Karpas-422 (cell line): ENCODE measurements around the gene NIN. TPM values are rescaled to one million over a fixed set of nuclear protein-coding genes. Genes with fewer than 3 reads are reported as not detected.

Source experiments
- DNase-seq: peaks from one replicate; pipeline ENCODE4 v3.0.0-alpha.2; 2015
- H2AFZ ChIP-seq: fragments of 200-600 bp; sonication (generic); 2 replicates; pipeline ENCODE4 v1.6.1; 2014; ENCODE audit warnings: antibody characterized with exemption, low read length, mixed read lengths
- H3K27ac ChIP-seq: fragments of 200-600 bp; sonication (generic); 2 replicates; pipeline ENCODE4 v1.5.1; 2014; ENCODE audit warnings: mild to moderate bottlenecking, low read length, moderate library complexity
- H3K27me3 ChIP-seq: fragments of 200-600 bp; sonication (generic); 2 replicates; pipeline ENCODE4 v1.6.1; 2014; ENCODE audit warnings: low read length, mixed read lengths
- H3K36me3 ChIP-seq: fragments of 200-600 bp; sonication (generic); 2 replicates; pipeline ENCODE4 v1.6.1; 2014; ENCODE audit warnings: low read length, mixed read lengths; ENCODE audit not compliant: insufficient read depth
- H3K4me1 ChIP-seq: fragments of 200-600 bp; sonication (generic); 2 replicates; pipeline ENCODE4 v1.6.1; 2014; ENCODE audit warnings: mild to moderate bottlenecking, low read length, mixed read lengths
- H3K4me2 ChIP-seq: fragments of 200-600 bp; sonication (generic); 2 replicates; pipeline ENCODE4 v1.6.1; 2014; ENCODE audit warnings: low read length, low read depth, mild to moderate bottlenecking; ENCODE audit not compliant: poor library complexity, severe bottlenecking
- H3K4me3 ChIP-seq: fragments of 200-600 bp; sonication (generic); 2 replicates; pipeline ENCODE4 v1.5.1; 2014; ENCODE audit warnings: mild to moderate bottlenecking, antibody characterized with exemption, low read length, mixed read lengths
- H3K79me2 ChIP-seq: fragments of 200-600 bp; sonication (generic); 2 replicates; pipeline ENCODE4 v1.6.1; 2014; ENCODE audit warnings: mild to moderate bottlenecking, low read length, mixed read lengths
- H3K9ac ChIP-seq: fragments of 200-600 bp; sonication (generic); 2 replicates; pipeline ENCODE4 v1.6.0; 2014; ENCODE audit warnings: low read length
- H3K9me2 ChIP-seq: fragments of 200-600 bp; sonication (generic), shearing (Covaris generic); replicated peaks from 2 replicates; pipeline ENCODE4 v1.6.0; 2014; ENCODE audit warnings: mild to moderate bottlenecking, low read length, moderate library complexity; ENCODE audit not compliant: insufficient read depth
- H3K9me3 ChIP-seq: fragments of 300-700, 200-600 bp; sonication (generic); 2 replicates; pipeline ENCODE4 v1.6.1; 2014; ENCODE audit warnings: low read length, mixed read lengths
- H4K20me1 ChIP-seq: fragments of 200-600 bp; sonication (generic); 2 replicates; pipeline ENCODE4 v1.6.1; 2014; ENCODE audit warnings: mild to moderate bottlenecking, antibody characterized with exemption, low read length, low read depth; ENCODE audit not compliant: insufficient read depth
- small RNA-seq: library from RNA; depleted of rRNA; stranded (forward); fragments of <200 nt; gene quantifications from one replicate; pipeline ENCODE3, GENCODE V24; 2014
- total RNA-seq: library from RNA; depleted of rRNA; stranded (reverse); fragments of >200 nt; shearing (Covaris generic); gene quantifications from 2 replicates; pipeline ENCODE4 v1.2.3, GENCODE V29; 2014; ENCODE audit warnings: low replicate concordance; rRNA removed

NIN gene
- total RNA-seq, 1 experiment from 2014 or later, result 59.4 TPM

DNA sequence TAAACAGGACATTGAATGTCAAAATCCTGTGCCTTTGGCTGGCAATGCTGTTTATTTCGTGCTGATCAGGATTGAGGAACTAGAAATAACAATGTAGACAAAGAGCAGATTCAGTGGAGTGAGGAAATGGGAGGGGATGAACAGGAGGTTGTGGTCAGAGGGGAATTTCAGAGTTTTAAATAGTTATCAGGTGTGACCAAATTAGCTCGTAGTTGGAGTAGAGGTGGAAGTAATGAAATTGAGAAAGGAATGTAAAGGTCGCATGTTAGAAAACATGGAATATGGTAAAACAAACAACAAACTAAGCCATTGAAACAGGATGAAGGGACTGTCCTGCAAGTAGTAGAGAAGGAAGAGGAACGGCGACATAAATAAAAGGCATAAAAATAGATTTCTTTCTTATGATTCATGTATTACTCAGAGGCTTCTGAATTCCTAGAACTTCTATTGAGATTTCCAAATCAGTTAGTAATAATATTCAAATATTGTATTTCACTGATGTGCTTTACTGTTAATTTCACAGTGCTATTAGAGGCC is 153.4 kb downstream of the NIN start:
- no peak overlapping the region for H3K4me2 ChIP-seq
- H3K27ac ChIP-seq, result no peak overlapping the region
- H3K9ac ChIP-seq, result no peak overlapping the region

DNA sequence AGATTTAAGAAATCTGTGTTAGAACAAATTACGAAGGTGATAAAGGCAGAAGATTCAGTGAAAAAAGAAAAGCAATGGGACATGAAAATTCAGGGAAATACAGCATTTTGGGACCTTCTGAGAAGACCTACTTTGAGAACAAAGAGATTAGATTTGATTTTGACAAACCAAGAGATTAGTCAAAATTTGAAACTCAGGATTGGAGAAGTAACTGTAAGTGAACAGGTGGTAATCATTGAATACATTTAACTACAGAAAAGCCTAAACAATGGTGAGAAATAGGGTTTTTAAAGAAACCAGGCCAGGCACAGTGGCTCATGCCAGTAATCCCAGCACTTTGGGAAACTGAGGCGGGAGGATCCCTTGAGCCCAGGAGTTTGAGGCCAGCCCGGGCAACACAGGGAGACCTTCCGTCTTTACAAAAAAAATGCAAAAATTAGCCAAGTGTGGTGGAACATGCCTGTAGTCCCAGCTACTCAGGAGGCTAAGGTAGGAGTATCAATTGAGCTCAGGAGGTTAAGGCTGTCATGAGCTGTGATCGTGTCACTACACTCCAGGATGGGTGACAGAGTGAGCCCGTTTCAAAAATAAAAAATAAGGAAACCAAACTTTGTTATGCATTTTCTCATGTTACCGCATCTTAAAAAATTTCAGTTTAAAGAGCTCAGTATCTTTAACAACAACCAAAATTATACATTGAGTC is 154.0 kb downstream of the NIN start:
- no peak for DNase-seq
- peaks cover 11% of the 10 kb centered on the region for H3K4me1 ChIP-seq
- no peaks in the 10 kb centered on the region for H3K9me2 ChIP-seq
- no peak overlapping the region for H3K4me2 ChIP-seq
- H3K79me2 ChIP-seq, result no peaks in the 10 kb centered on the region
- no peaks in the 10 kb centered on the region for H3K27me3 ChIP-seq
- H2AFZ ChIP-seq, result no peak overlapping the region
- no peak overlapping the region for H3K27ac ChIP-seq
- no peak overlapping the region for H3K9ac ChIP-seq
- H3K9me3 ChIP-seq, result no peaks in the 10 kb centered on the region
- no peaks in the 10 kb centered on the region for H4K20me1 ChIP-seq
- H3K4me3 ChIP-seq, result no peak overlapping the region
- H3K36me3 ChIP-seq, result no peaks in the 10 kb centered on the region

More for the DNA sequence above, 153.4 kb downstream of the NIN start:
- Histone ChIP-seq H3K4me3 (no peak overlapping the region), H3K9me2 (no peaks in the 10 kb centered on the region), H3K79me2 (no peaks in the 10 kb centered on the region), H3K4me1 (peaks cover 11% of the 10 kb centered on the region), H3K27me3 (no peaks in the 10 kb centered on the region), H4K20me1 (no peaks in the 10 kb centered on the region), H2AFZ (no peak overlapping the region), H3K9me3 (no peaks in the 10 kb centered on the region), H3K36me3 (no peaks in the 10 kb centered on the region)
- no peak for DNase-seq

DNA sequence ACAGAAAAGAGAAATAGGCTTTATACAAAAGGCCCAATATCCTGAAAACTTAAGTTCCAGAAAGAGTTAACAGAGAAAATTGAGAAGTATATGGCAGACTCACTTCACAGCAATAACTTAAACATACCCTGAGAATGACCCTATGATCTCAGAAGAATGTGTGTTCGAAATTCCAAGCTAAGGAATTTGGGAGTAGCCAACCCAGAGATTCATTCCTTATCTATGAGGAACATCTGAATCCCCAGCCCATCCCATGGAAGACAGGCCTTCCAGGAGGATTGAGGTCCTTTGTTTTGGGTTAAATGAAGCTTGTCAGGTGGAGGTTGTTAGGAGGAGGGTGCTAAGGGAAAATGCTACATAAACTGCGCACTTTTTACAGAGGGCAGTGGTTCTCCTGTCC is 155.4 kb downstream of the NIN start:
- Histone ChIP-seq H4K20me1 (no peaks in the 10 kb centered on the region), H3K36me3 (no peaks in the 10 kb centered on the region), H3K9me2 (no peaks in the 10 kb centered on the region), H3K27ac (no peak overlapping the region), H3K79me2 (no peaks in the 10 kb centered on the region), H3K4me1 (peaks cover 11% of the 10 kb centered on the region), H3K9me3 (no peaks in the 10 kb centered on the region), H3K9ac (no peak overlapping the region), H2AFZ (no peak overlapping the region), H3K4me3 (no peak overlapping the region), H3K4me2 (no peak overlapping the region), H3K27me3 (no peaks in the 10 kb centered on the region)
- DNase-seq, result no peak

DNA sequence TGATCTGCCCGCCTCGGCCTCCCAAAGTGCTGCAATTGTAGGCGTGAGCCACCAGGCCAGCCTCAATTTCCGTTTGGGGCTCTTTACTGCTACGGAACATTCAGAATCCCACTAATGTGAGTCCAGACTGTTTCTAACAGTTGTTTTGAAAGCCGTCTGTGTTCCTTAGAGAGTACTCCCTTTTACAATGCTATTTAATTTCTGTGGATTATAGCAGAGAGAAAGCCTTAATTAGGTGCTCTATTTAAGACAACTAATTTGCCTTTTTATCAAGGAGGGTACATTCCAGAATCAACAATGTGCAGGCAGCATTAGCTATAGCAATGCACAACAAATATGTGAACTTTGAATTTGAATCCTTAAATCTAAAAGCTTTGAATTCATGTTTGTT is 160.1 kb downstream of the NIN start:
- no peaks in the 10 kb centered on the region for H4K20me1 ChIP-seq
- no peaks in the 10 kb centered on the region for H3K9me2 ChIP-seq
- DNase-seq, result no peak
- H3K36me3 ChIP-seq, result no peaks in the 10 kb centered on the region
- no peak overlapping the region for H3K4me3 ChIP-seq
- H3K9ac ChIP-seq, result no peak overlapping the region
- H3K27me3 ChIP-seq, result no peaks in the 10 kb centered on the region
- H3K79me2 ChIP-seq, result peaks cover 17% of the 10 kb centered on the region
- H3K9me3 ChIP-seq, result no peaks in the 10 kb centered on the region
- no peak overlapping the region for H2AFZ ChIP-seq
- H3K4me1 ChIP-seq, result peaks cover 24% of the 10 kb centered on the region
- no peak overlapping the region for H3K27ac ChIP-seq
- no peak overlapping the region for H3K4me2 ChIP-seq

DNA sequence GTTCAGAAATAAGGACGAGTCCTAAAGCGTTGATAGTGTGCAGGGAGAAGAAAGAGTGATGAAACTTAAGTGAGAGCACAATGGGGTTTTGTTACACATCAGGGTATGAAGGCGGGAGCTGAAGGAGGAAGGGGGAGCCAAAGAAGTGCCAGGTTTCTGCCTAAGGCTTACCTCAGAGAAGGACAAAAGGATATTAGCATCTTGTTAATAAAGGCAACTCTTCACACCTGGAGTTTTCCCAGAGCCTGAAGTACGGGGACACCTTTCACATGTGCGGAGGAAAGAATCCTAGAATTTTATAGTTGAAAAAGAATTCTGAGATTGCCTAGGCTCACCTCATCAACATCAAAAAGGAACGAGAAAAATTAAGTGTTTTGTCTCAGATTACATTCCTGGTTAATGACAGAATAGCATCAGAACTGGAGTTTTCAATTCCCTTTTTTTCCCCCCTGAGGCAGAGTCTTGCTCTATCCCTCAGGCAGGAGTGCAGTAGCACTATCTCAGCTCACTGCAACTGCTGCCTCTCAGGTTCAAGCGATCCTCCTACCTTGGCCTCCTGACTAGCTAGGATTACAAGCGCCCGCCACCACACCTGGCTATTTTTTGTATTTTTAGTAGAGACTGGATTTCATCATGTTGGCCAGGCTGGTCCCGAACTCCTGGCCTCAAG is 160.6 kb downstream of the NIN start:
- Histone ChIP-seq H3K4me2 (no peak overlapping the region), H3K9me2 (no peaks in the 10 kb centered on the region), H3K79me2 (peaks cover 21% of the 10 kb centered on the region), H2AFZ (no peak overlapping the region), H3K27me3 (no peaks in the 10 kb centered on the region), H3K36me3 (no peaks in the 10 kb centered on the region), H3K9me3 (no peaks in the 10 kb centered on the region), H3K4me1 (peaks cover 29% of the 10 kb centered on the region), H4K20me1 (no peaks in the 10 kb centered on the region), H3K4me3 (no peak overlapping the region), H3K9ac (no peak overlapping the region), H3K27ac (no peak overlapping the region)
- no peak for DNase-seq

Small RNA genes within 50 kb of the gene (small RNA-seq; reads per million reads assigned to genes)
- gene RF00593, result not detected

Other genes starting within 250 kb of the NIN start
- 14.7 and 22.0 TPM in 2 replicates for gene SAV1, start 162.9 kb downstream of the NIN start, total RNA-seq
- gene ABHD12B, start 40.9 kb upstream of the NIN start, total RNA-seq, result not detected in 2 replicates
- gene PYGL, start 113.3 kb upstream of the NIN start, total RNA-seq, result not detected in 2 replicates